ENCODE data around the gene DNAJB4.

DNA sequence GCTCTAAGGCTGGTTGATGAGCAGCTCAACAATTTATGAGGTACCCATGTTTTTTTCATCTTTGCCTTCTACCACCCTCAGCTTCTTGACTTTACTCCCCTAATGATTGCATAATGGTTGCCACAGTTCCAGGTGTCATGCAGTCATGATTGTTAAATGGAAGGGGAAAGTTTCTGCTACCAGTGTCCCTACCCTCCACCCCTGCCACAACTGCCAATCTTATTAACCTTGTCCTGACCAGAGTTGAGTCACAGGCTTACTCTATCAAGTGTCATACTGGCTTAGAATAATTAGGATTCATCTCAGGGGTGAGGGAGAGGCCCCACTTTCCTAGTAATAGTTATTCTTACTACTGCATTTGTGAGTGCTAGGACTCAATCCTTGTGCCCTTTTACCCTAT lies 17.9 kb upstream of the DNAJB4 start:
- TF ChIP-seq SUZ12 (IDR thresholded peaks at IDR 0.05; ENCODE audit: extremely low read depth, insufficient read depth, insufficient read length) (no peak), YY1 (IDR thresholded peaks at IDR 0.05; ENCODE audit: insufficient read depth, insufficient read length) (no peak)
